DND-41 (cell line): ENCODE measurements around the gene SEMA7A.

ENCODE experiments used
- CTCF ChIP-seq: IDR thresholded peaks from 2 replicates; pipeline ENCODE4 v1.5.1; 2012; ENCODE audit warnings: borderline replicate concordance, low read length, moderate library complexity, mild to moderate bottlenecking; ENCODE audit not compliant: poor library complexity, severe bottlenecking; ENCODE audit errors: extremely low read depth
- EZH2 ChIP-seq: IDR thresholded peaks from 3 replicates; pipeline ENCODE4 v1.6.1; 2012; ENCODE audit warnings: borderline replicate concordance, low read depth, mild to moderate bottlenecking, moderate library complexity, low read length, inconsistent platforms; ENCODE audit not compliant: severe bottlenecking

DNA sequence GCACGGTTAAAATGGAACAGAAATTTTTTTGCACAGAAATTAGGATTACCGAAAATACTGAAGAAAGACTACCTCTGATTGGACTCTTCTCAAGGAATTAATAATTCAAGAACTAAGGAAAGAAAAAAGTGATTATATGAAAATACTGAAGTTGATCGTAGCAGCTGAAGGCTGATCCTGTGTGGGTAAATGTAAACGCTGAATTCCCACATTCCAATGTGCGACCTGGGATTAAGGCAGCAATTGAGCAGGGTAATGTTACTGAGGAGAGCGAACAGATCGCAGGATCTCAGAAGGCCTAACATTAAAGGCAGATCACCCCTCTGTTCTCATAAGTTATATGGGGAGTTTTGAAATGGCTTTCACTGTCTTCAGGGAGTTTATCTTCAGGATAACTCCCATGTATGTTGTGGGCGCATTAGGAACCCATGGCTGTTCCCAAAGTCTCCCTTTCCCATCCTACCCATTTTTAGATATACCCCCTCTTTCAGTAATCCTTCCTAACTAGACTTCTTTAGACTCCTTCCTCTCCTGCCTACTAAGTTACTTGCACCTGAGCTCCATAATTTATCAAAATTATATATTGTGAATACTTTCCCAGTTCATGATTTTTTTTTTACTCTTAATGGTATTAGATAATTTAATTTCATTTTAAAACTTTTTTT, 28.2 kb upstream of the SEMA7A start:
- TF ChIP-seq CTCF, result no peak
- no peak for TF ChIP-seq EZH2
